CD14-positive monocyte (primary cell): Measurements from ENCODE around the gene NOTCH3. TPM values are rescaled to one million over a fixed set of nuclear protein-coding genes. Genes with fewer than 3 reads are reported as not detected.
A peak's percentile ranks its signal among the peaks of the same experiment; 100 is the strongest.

Experiments
- DNase-seq, 3 donors: peaks; one replicate each; pipeline ENCODE4 v3.0.0-alpha.2; 2011 to 2022
- H2AFZ ChIP-seq: 2 replicates; pipeline ENCODE4 v1.6.0; 2012; ENCODE audit warnings: mild to moderate bottlenecking, low read depth, low read length, inconsistent platforms; ENCODE audit not compliant: insufficient read depth, poor library complexity, severe bottlenecking
- H3K27ac ChIP-seq, 2 donors: 1 replicate in 1 of 2; 2 replicates in 1 of 2; pipeline ENCODE4 v1.5.1; 2012 to 2013; ENCODE audit warnings: low read length in 2 of 2, control low read depth in 1 of 2, inconsistent platforms in 1 of 2, low read depth in 1 of 2, mild to moderate bottlenecking in 1 of 2
- H3K27me3 ChIP-seq, 2 donors: one replicate each; pipeline versions ENCODE4 v1.6.0 to v1.6.1; 2011 to 2013; ENCODE audit warnings: low read length in 2 of 2; ENCODE audit not compliant: control insufficient read depth in 2 of 2, insufficient read depth in 2 of 2
- H3K36me3 ChIP-seq, 2 donors: replicated peaks in 1 of 2; 1 replicate in 1 of 2; 2 replicates in 1 of 2; pipeline versions ENCODE4 v1.5.1 to v1.6.1; 2012 to 2013; ENCODE audit warnings: low read length in 2 of 2, control low read depth in 1 of 2, inconsistent platforms in 1 of 2, mild to moderate bottlenecking in 1 of 2; ENCODE audit not compliant: insufficient read depth in 2 of 2, control insufficient read depth in 1 of 2
- H3K4me1 ChIP-seq, 2 donors: 1 replicate in 1 of 2; 2 replicates in 1 of 2; pipeline versions ENCODE4 v1.5.1 to v1.6.1; 2012 to 2013; ENCODE audit warnings: low read length in 2 of 2, control low read depth in 1 of 2, inconsistent platforms in 1 of 2, mild to moderate bottlenecking in 1 of 2, moderate library complexity in 1 of 2; ENCODE audit not compliant: insufficient read depth in 2 of 2, control insufficient read depth in 1 of 2
- H3K4me2 ChIP-seq: replicated peaks from 2 replicates; pipeline ENCODE3; 2012; ENCODE audit warnings: low read length, moderate library complexity, mild to moderate bottlenecking; ENCODE audit not compliant: poor library complexity, severe bottlenecking; ENCODE audit errors: extremely low read depth
- H3K4me3 ChIP-seq, 3 experiments: fragments of 200-600 bp in 1 of 3; sonication (generic) in 1 of 3; replicated peaks in 1 of 3; 1 replicate in 2 of 3; 2 replicates in 1 of 3; pipeline ENCODE4 v1.5.1; 2011 to 2013; ENCODE audit warnings: low read length in 3 of 3, mild to moderate bottlenecking in 3 of 3, control low read depth in 2 of 3, low read depth in 2 of 3, inconsistent platforms in 1 of 3, moderate library complexity in 1 of 3
- H3K79me2 ChIP-seq: 2 replicates; pipeline ENCODE4 v1.6.0; 2012; ENCODE audit warnings: mild to moderate bottlenecking, control low read depth, inconsistent platforms, low read length, moderate library complexity; ENCODE audit not compliant: insufficient read depth
- H3K9ac ChIP-seq: 2 replicates; pipeline ENCODE4 v1.6.0; 2017; ENCODE audit warnings: low read length, mild to moderate bottlenecking; ENCODE audit not compliant: insufficient read depth, poor library complexity, severe bottlenecking
- H3K9me3 ChIP-seq, 2 donors: replicated peaks in 1 of 2; 1 replicate in 1 of 2; 2 replicates in 1 of 2; pipeline versions ENCODE4 v1.5.1 to v1.6.1; 2012 to 2013; ENCODE audit warnings: low read length in 2 of 2, control low read depth in 1 of 2; ENCODE audit not compliant: control insufficient read depth in 1 of 2, insufficient read depth in 1 of 2
- H4K20me1 ChIP-seq: 2 replicates; pipeline ENCODE4 v1.6.0; 2012; ENCODE audit warnings: mild to moderate bottlenecking, low read length, control low read depth, moderate library complexity; ENCODE audit not compliant: insufficient read depth
- H3K27ac Mint-ChIP-seq, 7 donors: one replicate each; pipeline ENCODE4 v1.8.0; 2020; ENCODE audit warnings: mild to moderate bottlenecking in 7 of 7, mixed read lengths in 7 of 7, moderate library complexity in 6 of 7, inconsistent platforms in 2 of 7
- H3K27me3 Mint-ChIP-seq, 3 donors: one replicate each; pipeline ENCODE4 v1.8.0; 2021 to 2022; ENCODE audit warnings: low read depth in 3 of 3, mild to moderate bottlenecking in 3 of 3, mixed read lengths in 3 of 3, moderate library complexity in 3 of 3, inconsistent platforms in 1 of 3
- H3K36me3 Mint-ChIP-seq, 2 donors: one replicate each; pipeline ENCODE4 v1.8.0; 2020; ENCODE audit warnings: mixed read lengths in 2 of 2, inconsistent platforms in 1 of 2, mild to moderate bottlenecking in 1 of 2
- H3K4me1 Mint-ChIP-seq: one replicate; pipeline ENCODE4 v1.8.0; 2020; ENCODE audit warnings: mild to moderate bottlenecking, mixed read lengths
- H3K4me3 Mint-ChIP-seq, 2 donors: one replicate each; pipeline ENCODE4 v1.8.0; 2020; ENCODE audit warnings: mild to moderate bottlenecking in 2 of 2, mixed read lengths in 2 of 2, moderate library complexity in 1 of 2
- H3K9me3 Mint-ChIP-seq, 7 donors: one replicate each; pipeline ENCODE4 v1.8.0; 2020 to 2022; ENCODE audit warnings: mixed read lengths in 7 of 7, mild to moderate bottlenecking in 6 of 7, moderate library complexity in 6 of 7, inconsistent platforms in 2 of 7
- CTCF ChIP-seq: fragments of 200-600 bp; IDR thresholded peaks from one replicate; pipeline ENCODE4 v1.8.0; 2022; ENCODE audit warnings: antibody characterized with exemption, mild to moderate bottlenecking
- WGBS: methylation state at CpG from one replicate; pipeline ENCODE4 v1.1.5; 2013; ENCODE audit warnings: missing lambda C conversion rate; ENCODE audit not compliant: insufficient coverage; 5-methylcytosine and 5-hydroxymethylcytosine counted together
- intact Hi-C, 2 donors: fragments of 100-400 bp; cut with micrococcal nuclease; formaldehyde crosslinking; loops; one replicate each; pipeline versions ENCODE4 v1.15.0 to v1.15.1; 2023
- polyA plus RNA-seq, 3 donors: library from polyadenylated mRNA; depleted of rRNA in 1 of 3; unstranded in 2 of 3; stranded (reverse) in 1 of 3; fragments of 300-500 nt in 2 of 3; fragments of >200 nt in 1 of 3; fragmentation: Illumina TruSeq in 2 of 3; gene quantifications; 1 replicate in 2 of 3; 2 replicates in 1 of 3; pipeline ENCODE4 v1.2.3, GENCODE V29; 2012 to 2021

Gene NOTCH3
- polyA plus RNA-seq, 3 donors = 0.05 to 0.51 TPM; not detected in 1

GRCh38 chr19:15225760-15226159, 25.0 kb upstream of the NOTCH3 start:
- H4K20me1 ChIP-seq = no peaks in the 10 kb centered on the region
- Mint-ChIP-seq H3K9me3 (peaks cover 0 to 8% (median 0%) of the 10 kb centered on the region in 7 donors), H3K4me1 (peaks cover 25% of the 10 kb centered on the region), H3K36me3 (peaks cover 0 to 6% of the 10 kb centered on the region in 2 donors), H3K27me3 (peaks cover 23 to 54% (median 47%) of the 10 kb centered on the region in 3 donors), H3K27ac (no peak overlapping the region), H3K4me3 (no peak overlapping the region)
- no peak overlapping the region for H3K9ac ChIP-seq
- TF ChIP-seq CTCF = no peak
- H2AFZ ChIP-seq = no peak overlapping the region
- H3K4me1 ChIP-seq = peaks cover 17 to 25% of the 10 kb centered on the region in 2 donors
- WGBS = 96% methylated on average over 3 of the region's 7 CpGs
- H3K36me3 ChIP-seq = no peaks in the 10 kb centered on the region
- intact Hi-C loops = no loop called here
- H3K4me3 ChIP-seq = no peak overlapping the region
- no peak for DNase-seq
- no peaks in the 10 kb centered on the region for H3K79me2 ChIP-seq
- H3K27me3 ChIP-seq = peaks cover 2 to 11% of the 10 kb centered on the region in 2 donors
- H3K27ac ChIP-seq = no peak overlapping the region
- H3K9me3 ChIP-seq = no peaks in the 10 kb centered on the region
- no peak overlapping the region for H3K4me2 ChIP-seq

- H2AFZ ChIP-seq = peak overlapping the region; percentile 83
- peak overlapping the region in 6 of 7 donors; percentile 54 to 92 (median 86) for H3K27ac Mint-ChIP-seq
- H3K4me1 ChIP-seq = peaks cover 17 to 25% of the 10 kb centered on the region in 2 donors
- WGBS = 7% methylated on average over 46 of the region's 51 CpGs
- H3K9ac ChIP-seq = peak overlapping the region; percentile 57
- H3K4me2 ChIP-seq = peak overlapping the region; percentile 92
- peaks cover 0 to 8% of the 10 kb centered on the region in 2 donors for H3K27me3 ChIP-seq
- no peak for TF ChIP-seq CTCF
- peaks cover 25% of the 10 kb centered on the region for H3K4me1 Mint-ChIP-seq
- peak overlapping the region; percentile 46 to 76 (median 54) for H3K4me3 ChIP-seq
- H3K9me3 ChIP-seq = no peaks in the 10 kb centered on the region
- DNase-seq = peak in 2 of 3 donors; percentile 27 to 30
- H3K27me3 Mint-ChIP-seq = peaks cover 20 to 49% (median 36%) of the 10 kb centered on the region in 3 donors
- H3K9me3 Mint-ChIP-seq = peaks cover 0 to 1% (median 0%) of the 10 kb centered on the region in 7 donors
- H3K27ac ChIP-seq = no peak overlapping the region
- peak overlapping the region; percentile 82 to 93 for H3K4me3 Mint-ChIP-seq
- intact Hi-C loops = no loop called here
- H3K36me3 Mint-ChIP-seq = peaks cover 0 to 4% of the 10 kb centered on the region in 2 donors
- no peaks in the 10 kb centered on the region for H3K79me2 ChIP-seq
- H4K20me1 ChIP-seq = no peaks in the 10 kb centered on the region
- no peaks in the 10 kb centered on the region for H3K36me3 ChIP-seq
These were observed 23.0 kb upstream of the NOTCH3 start for GRCh38 chr19:15223649-15224361.
